Progenitor cell of endocrine pancreas (in vitro differentiated cells): ENCODE measurements around the gene TMEM120A. TPM values are rescaled to one million over a fixed set of nuclear protein-coding genes. Genes with fewer than 3 reads are reported as not detected.
A peak's percentile ranks its signal among the peaks of the same experiment; 100 is the strongest.

ENCODE experiments used
- DNase-seq: peaks from one replicate; pipeline ENCODE4 v3.0.0; 2021; ENCODE audit warnings: low spot score; ENCODE audit not compliant: unreplicated experiment
- H3K27ac Mint-ChIP-seq: 2 replicates; pipeline ENCODE4 v1.8.0; 2021; ENCODE audit warnings: mild to moderate bottlenecking, moderate library complexity, mixed read lengths
- H3K27me3 Mint-ChIP-seq: 2 replicates; pipeline ENCODE4 v1.8.0; 2021; ENCODE audit warnings: mixed read lengths
- H3K36me3 Mint-ChIP-seq: 2 replicates; pipeline ENCODE4 v1.8.0; 2022; ENCODE audit warnings: mixed read lengths; ENCODE audit not compliant: insufficient read depth
- H3K4me1 Mint-ChIP-seq: 2 replicates; pipeline ENCODE4 v1.8.0; 2021; ENCODE audit warnings: low read depth, mixed read lengths
- H3K4me3 Mint-ChIP-seq: 2 replicates; pipeline ENCODE4 v1.8.0; 2021; ENCODE audit warnings: low read depth, mild to moderate bottlenecking, moderate library complexity, mixed read lengths
- H3K9me3 Mint-ChIP-seq: 2 replicates; pipeline ENCODE4 v1.8.0; 2021; ENCODE audit warnings: low read depth, mixed read lengths
- CTCF ChIP-seq: fragments of 200-600 bp; sonication (generic); IDR thresholded peaks from one replicate; pipeline ENCODE4 v1.5.0; 2021; ENCODE audit warnings: antibody characterized with exemption, mild to moderate bottlenecking; ENCODE audit not compliant: unreplicated experiment
- total RNA-seq: library from RNA; stranded (reverse); gene quantifications from 2 replicates; pipeline ENCODE4 v1.2.1, GENCODE V29; 2021

The TMEM120A gene
- total RNA-seq, 1 donor from 2014 or later: 35.7 TPM

- no peaks in the 10 kb centered on the region for H3K9me3 Mint-ChIP-seq
- DNase-seq: no peak
- H3K27me3 Mint-ChIP-seq: no peaks in the 10 kb centered on the region
- H3K27ac Mint-ChIP-seq: peak overlapping the region; percentile 31
- no peak for TF ChIP-seq CTCF
- H3K4me1 Mint-ChIP-seq: peaks cover 4% of the 10 kb centered on the region
- H3K4me3 Mint-ChIP-seq: no peak overlapping the region
- H3K36me3 Mint-ChIP-seq: peaks cover 3% of the 10 kb centered on the region
Measured at GRCh38 chr7:75950111-75950681, 44.2 kb downstream of the TMEM120A start.

- DNase-seq: no peak
Measured at GRCh38 chr7:75948179-75948578, 46.2 kb downstream of the TMEM120A start.

GRCh38 chr7:75946207-75946855 lies 48.1 kb downstream of the TMEM120A start:
- Mint-ChIP-seq H3K9me3 (no peaks in the 10 kb centered on the region), H3K36me3 (peaks cover 4% of the 10 kb centered on the region), H3K27me3 (no peaks in the 10 kb centered on the region), H3K4me3 (no peak overlapping the region), H3K4me1 (peaks cover 7% of the 10 kb centered on the region), H3K27ac (no peak overlapping the region)
- TF ChIP-seq CTCF: no peak
- no peak for DNase-seq

More at GRCh38 chr7:75948179-75948578, 46.2 kb downstream of the TMEM120A start:
- Mint-ChIP-seq H3K36me3 (peaks cover 4% of the 10 kb centered on the region), H3K4me3 (no peak overlapping the region), H3K27ac (no peak overlapping the region), H3K27me3 (no peaks in the 10 kb centered on the region), H3K4me1 (peaks cover 7% of the 10 kb centered on the region), H3K9me3 (no peaks in the 10 kb centered on the region)
- no peak for TF ChIP-seq CTCF

- peaks cover 7% of the 10 kb centered on the region for H3K4me1 Mint-ChIP-seq
- no peak for DNase-seq
- no peak overlapping the region for H3K27ac Mint-ChIP-seq
- no peak for TF ChIP-seq CTCF
- H3K27me3 Mint-ChIP-seq: no peaks in the 10 kb centered on the region
- H3K4me3 Mint-ChIP-seq: no peak overlapping the region
- H3K9me3 Mint-ChIP-seq: no peaks in the 10 kb centered on the region
- H3K36me3 Mint-ChIP-seq: peaks cover 4% of the 10 kb centered on the region
Measured at GRCh38 chr7:75945297-75946168, 48.9 kb downstream of the TMEM120A start.

- TF ChIP-seq CTCF: no peak
- no peak overlapping the region for H3K4me3 Mint-ChIP-seq
- no peaks in the 10 kb centered on the region for H3K27me3 Mint-ChIP-seq
- H3K36me3 Mint-ChIP-seq: peaks cover 4% of the 10 kb centered on the region
- H3K27ac Mint-ChIP-seq: no peak overlapping the region
- H3K9me3 Mint-ChIP-seq: no peaks in the 10 kb centered on the region
- no peak for DNase-seq
- peaks cover 7% of the 10 kb centered on the region for H3K4me1 Mint-ChIP-seq
Measured at GRCh38 chr7:75944507-75944906, 49.9 kb downstream of the TMEM120A start.
